Choroid plexus epithelial cell (primary cell): Measurements from ENCODE around the gene NAAA.

ENCODE experiments used
- DNase-seq: peaks from one replicate; pipeline ENCODE4 v3.0.0-alpha.2; 2010; ENCODE audit warnings: low read depth
- H3K4me3 ChIP-seq: 2 replicates; pipeline ENCODE4 v1.5.1; 2011; ENCODE audit warnings: low read depth, mild to moderate bottlenecking, control low read depth, low read length, moderate library complexity
- TF ChIP-seq, protein P1 (sequence below): conservative IDR thresholded peaks from 2 replicates; pipeline ENCODE4 v1.5.1; 2011; ENCODE audit warnings: low read depth, mild to moderate bottlenecking, control low read depth, inconsistent platforms, low read length, moderate library complexity

The NAAA gene

DNA sequence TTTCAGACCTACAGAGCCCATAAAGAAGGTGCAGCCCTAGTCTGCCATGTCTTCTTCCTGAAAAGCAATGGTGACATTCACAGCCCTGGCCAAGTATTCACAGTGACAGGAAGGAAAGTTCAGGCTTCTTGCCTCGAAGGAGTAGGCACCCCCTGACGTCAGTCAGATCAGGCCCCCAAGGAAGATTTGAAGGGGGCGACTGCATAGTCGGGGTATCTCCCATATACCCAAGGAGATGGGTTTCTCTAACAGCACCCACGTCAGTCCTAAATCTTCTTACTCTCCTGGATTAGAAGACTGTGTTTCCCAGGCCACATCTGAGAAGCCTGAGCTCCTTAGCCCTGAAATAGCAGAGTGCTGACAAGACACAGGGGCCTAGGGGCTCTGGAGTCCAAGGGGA lies 38.5 kb downstream of the NAAA start, which contains the start of gene PPEF2:
Gene PPEF2 (minus strand): TSS at position 101 of the 400 bp plus-strand sequence. CDS start 6,127 bp downstream, outside the sequence.
- TF ChIP-seq, protein P1, sequence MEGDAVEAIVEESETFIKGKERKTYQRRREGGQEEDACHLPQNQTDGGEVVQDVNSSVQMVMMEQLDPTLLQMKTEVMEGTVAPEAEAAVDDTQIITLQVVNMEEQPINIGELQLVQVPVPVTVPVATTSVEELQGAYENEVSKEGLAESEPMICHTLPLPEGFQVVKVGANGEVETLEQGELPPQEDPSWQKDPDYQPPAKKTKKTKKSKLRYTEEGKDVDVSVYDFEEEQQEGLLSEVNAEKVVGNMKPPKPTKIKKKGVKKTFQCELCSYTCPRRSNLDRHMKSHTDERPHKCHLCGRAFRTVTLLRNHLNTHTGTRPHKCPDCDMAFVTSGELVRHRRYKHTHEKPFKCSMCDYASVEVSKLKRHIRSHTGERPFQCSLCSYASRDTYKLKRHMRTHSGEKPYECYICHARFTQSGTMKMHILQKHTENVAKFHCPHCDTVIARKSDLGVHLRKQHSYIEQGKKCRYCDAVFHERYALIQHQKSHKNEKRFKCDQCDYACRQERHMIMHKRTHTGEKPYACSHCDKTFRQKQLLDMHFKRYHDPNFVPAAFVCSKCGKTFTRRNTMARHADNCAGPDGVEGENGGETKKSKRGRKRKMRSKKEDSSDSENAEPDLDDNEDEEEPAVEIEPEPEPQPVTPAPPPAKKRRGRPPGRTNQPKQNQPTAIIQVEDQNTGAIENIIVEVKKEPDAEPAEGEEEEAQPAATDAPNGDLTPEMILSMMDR = no peak
- no peak within 1 kb of the TSS for H3K4me3 ChIP-seq
- no peak for DNase-seq

DNA sequence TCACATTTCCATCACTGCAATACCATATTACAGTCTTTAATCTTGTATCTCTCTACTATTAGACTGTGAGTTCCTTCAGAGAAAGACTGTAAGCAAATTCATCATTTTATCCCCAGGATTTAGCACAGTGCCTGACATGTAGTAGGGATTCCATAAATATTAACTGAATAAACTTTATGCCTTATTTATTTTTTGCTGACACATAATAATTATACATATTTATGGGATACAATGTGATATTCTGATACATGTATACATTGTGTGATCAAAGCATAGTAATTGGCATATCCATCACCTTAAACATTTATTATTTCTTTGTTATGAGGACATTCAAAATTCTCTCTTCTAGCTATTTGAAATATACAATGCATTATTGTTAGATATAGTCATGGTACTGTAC lies 42.3 kb downstream of the NAAA start:
- TF ChIP-seq, protein P1 = no peak
- DNase-seq = no peak
- H3K4me3 ChIP-seq = no peak overlapping the region

DNA sequence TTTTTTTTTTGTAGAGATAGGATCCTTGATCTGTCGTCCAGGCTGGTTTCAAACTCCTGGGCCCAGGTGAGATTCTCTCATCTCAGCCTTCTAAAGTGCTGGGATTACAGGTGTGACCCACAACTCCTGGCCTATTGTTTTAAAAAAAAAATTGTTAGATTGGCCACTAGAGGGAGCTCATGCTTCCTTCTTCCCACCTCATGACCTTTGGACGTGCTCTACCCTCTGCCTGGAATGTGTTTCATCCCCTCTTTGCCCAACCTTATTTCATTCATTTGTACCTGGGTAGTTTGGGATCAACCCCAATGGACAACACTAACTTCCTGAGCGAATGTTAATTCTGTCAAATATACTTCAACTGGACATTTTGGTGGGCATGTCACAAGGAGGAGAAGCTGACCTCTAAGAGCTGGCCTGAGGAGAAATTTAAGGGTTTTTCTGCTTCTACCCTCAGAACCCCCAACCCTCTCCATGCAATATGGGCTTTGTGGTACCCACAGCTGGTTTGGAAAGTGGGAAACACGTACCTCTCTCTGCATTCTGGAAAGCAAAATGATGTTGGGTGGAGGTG lies 45.0 kb downstream of the NAAA start:
- TF ChIP-seq, protein P1 = peak; percentile 75
- H3K4me3 ChIP-seq = no peak overlapping the region
- peak; percentile 47 for DNase-seq

DNA sequence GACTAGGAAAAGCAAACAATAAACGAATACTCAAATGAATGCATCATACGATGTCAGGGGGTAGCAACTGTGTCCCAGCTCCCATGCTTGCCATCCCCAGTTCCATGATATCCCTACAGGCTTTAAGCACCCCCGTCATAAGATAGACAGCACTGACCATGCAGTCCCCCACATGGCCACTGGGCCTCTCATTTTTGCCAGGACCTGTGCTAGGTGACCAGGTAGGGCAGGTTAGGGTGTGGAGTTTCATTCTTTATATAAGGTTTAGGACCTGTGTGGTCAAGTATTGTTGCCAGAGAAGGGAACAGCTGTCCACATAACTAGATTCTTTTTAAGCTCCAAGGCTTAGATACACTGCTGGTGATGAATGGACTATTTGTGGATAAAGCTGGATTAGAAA lies 48.3 kb downstream of the NAAA start:
- DNase-seq = no peak
- TF ChIP-seq, protein P1 = peak; percentile 36
- no peak overlapping the region for H3K4me3 ChIP-seq

DNA sequence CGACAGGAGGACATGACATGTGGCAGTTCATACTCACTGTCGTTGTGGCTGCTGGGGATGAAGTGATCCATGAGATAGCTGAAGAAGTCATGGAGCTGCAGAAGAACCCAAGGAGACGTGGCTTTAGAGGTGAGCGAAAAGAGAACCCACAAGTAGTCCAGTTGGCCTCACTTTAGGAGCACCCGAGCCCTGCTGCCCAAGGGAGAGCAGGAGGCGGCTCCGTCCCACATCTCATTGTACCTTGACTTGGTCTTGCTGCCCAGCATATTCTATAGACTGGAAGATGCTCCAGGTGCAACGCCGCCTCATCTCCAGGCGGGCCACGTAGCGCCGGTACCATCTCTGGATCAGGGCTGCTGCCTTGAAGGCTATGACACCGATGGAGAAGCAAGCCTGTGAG lies 49.2 kb downstream of the NAAA start:
- no peak for DNase-seq
- TF ChIP-seq, protein P1 = no peak
- H3K4me3 ChIP-seq = no peak overlapping the region

DNA sequence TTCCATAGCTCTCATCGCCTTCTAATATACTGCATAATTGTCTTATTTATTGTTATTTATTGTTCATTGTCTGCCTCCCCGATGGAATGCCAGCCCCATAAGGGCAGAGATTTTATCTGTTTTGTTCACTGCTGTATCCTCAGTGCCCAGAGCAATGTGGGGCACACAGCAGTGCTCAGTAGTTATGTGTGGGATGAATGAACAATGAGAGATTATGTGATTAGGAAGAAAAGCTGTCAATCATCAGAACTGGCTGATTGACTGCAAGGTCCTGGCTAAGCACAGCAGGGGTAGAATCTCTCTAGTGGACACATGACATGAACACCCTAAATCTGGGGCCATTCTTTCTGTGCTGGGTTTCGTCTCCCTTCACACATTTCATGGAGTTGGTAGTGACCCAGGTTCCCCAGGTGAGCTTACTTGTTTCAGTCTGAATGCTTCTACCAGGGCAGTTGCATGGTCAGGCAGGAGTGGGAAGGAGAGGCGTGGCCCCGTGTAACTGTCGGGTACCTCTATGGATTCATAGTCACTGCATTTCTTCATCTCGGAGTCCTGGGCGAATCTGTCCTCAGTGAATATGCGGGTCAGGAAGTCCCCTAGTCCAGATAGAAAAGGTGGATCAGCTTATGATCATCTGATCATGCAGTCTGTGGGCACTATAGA lies 51.1 kb downstream of the NAAA start:
- DNase-seq = no peak
- H3K4me3 ChIP-seq = no peak overlapping the region
- TF ChIP-seq, protein P1 = no peak

DNA sequence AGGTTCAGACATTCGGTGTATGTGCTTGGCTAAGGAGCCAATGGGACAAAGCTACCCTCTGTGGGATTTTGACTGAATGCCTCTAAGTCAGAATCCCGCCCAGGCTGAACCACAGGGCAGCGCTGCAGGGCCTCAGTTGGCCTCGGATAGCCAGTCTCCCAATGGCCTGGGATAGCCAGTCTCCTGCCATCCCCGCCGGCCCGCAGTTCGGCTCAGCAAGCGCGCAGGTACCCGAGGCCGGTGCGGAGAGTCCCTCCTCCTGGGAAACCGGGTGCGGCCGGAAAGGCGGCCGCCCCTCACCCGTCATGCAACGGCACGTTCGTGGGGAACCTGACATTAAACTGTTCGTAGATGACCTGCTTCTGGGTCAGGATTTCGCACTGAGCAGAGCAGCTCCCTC lies 54.7 kb downstream of the NAAA start:
- H3K4me3 ChIP-seq = no peak overlapping the region
- TF ChIP-seq, protein P1 = no peak
- DNase-seq = no peak
